ENCODE results near the gene HNRNPA2B1.

Gene HNRNPA2B1

GRCh38 chr7:26200444-26201246, at the start of gene HNRNPA2B1:
TSS of gene HNRNPA2B1 (minus strand) at chr7:26200746. CDS start at chr7:26200577, 169 bp downstream.
- ATAC-seq = peak; percentile 63 to 69

GRCh38 chr7:26250239-26250638, 49.7 kb upstream of the HNRNPA2B1 start:
- ATAC-seq = no peak

GRCh38 chr7:26245150-26245549, 44.6 kb upstream of the HNRNPA2B1 start:
- no peak for ATAC-seq

GRCh38 chr7:26238032-26238431, 37.5 kb upstream of the HNRNPA2B1 start:
- no peak for ATAC-seq

- ATAC-seq = no peak
Measured at GRCh38 chr7:26237035-26237807, 36.7 kb upstream of the HNRNPA2B1 start.

GRCh38 chr7:26233902-26234511, 33.5 kb upstream of the HNRNPA2B1 start:
- ATAC-seq = no peak

- no peak for ATAC-seq
Measured at GRCh38 chr7:26227987-26228386, 27.4 kb upstream of the HNRNPA2B1 start.

- ATAC-seq = no peak
Measured at GRCh38 chr7:26224359-26224758, 23.8 kb upstream of the HNRNPA2B1 start.

- peak in 1 of 2 donors; percentile 33 for ATAC-seq
Measured at GRCh38 chr7:26216049-26216448, 15.5 kb upstream of the HNRNPA2B1 start.

GRCh38 chr7:26213807-26214515, 13.4 kb upstream of the HNRNPA2B1 start:
- ATAC-seq = no peak

- ATAC-seq = no peak
Measured at GRCh38 chr7:26212921-26213718, 12.6 kb upstream of the HNRNPA2B1 start.

- no peak for ATAC-seq
Measured at GRCh38 chr7:26208040-26208439, 7.5 kb upstream of the HNRNPA2B1 start.

GRCh38 chr7:26203016-26203415, 2.5 kb upstream of the HNRNPA2B1 start:
- ATAC-seq = no peak

GRCh38 chr7:26202019-26202990, 1.8 kb upstream of the HNRNPA2B1 start:
- ATAC-seq = no peak

- peak; percentile 37 to 50 for ATAC-seq
Measured at GRCh38 chr7:26201247-26202018, 887 bp upstream of the HNRNPA2B1 start, which contains the start of gene CBX3. TSS of gene CBX3 (plus strand) at chr7:26201745. CDS start at chr7:26202999, 1,254 bp downstream.

GRCh38 chr7:26200038-26200443, 505 bp downstream of the HNRNPA2B1 start:
- peak in 1 of 2 donors; percentile 10 for ATAC-seq

GRCh38 chr7:26199301-26200037, 1.1 kb downstream of the HNRNPA2B1 start:
- no peak for ATAC-seq

- no peak for ATAC-seq
Measured at GRCh38 chr7:26198781-26199169, 1.8 kb downstream of the HNRNPA2B1 start.

All from activated CD4-positive, CD25-positive, alpha-beta regulatory T cell treated with anti-CD3 and anti-CD28 coated beads, Interleukin-2, amount 50 U/mL, for 24 hours (primary cell).